Testis (tissue), 3 donors: Measurements from ENCODE around the gene MSMP. TPM values are rescaled to one million over a fixed set of nuclear protein-coding genes. Genes with fewer than 3 reads are reported as not detected.

Source experiments
- DNase-seq: peaks from one replicate; pipeline ENCODE4 v3.0.0-alpha.2; 2019
- H3K27ac ChIP-seq, 2 donors: fragments of 200-600 bp; sonication (generic); one replicate each; pipeline ENCODE4 v1.5.1; 2019
- H3K27me3 ChIP-seq: fragments of 200-600 bp; sonication (generic); one replicate; pipeline ENCODE4 v1.5.1; 2019
- H3K36me3 ChIP-seq: fragments of 200-600 bp; sonication (generic); one replicate; pipeline ENCODE4 v1.5.1; 2017; ENCODE audit warnings: low read depth; ENCODE audit errors: missing control alignments
- H3K4me1 ChIP-seq: fragments of 200-600 bp; sonication (generic); one replicate; pipeline ENCODE4 v1.5.1; 2019
- H3K4me3 ChIP-seq, 2 donors: fragments of 200-600 bp; sonication (generic); one replicate each; pipeline ENCODE4 v1.5.1; 2017 to 2019
- H3K9me3 ChIP-seq: fragments of 200-600 bp; sonication (generic); one replicate; pipeline ENCODE4 v1.5.1; 2017
- POLR2A ChIP-seq: fragments of 450-650 bp; IDR thresholded peaks from one replicate; pipeline ENCODE4 v1.6.1; 2017; ENCODE audit warnings: antibody characterized with exemption, mild to moderate bottlenecking, moderate library complexity
- WGBS, 2 donors: methylation state at CpG; one replicate each; pipeline ENCODE4 v1.1.5; 2018; 5-methylcytosine and 5-hydroxymethylcytosine counted together
- intact Hi-C: fragments of 100-400 bp; cut with DNase I; formaldehyde crosslinking; loops from one replicate; pipeline ENCODE4 v1.15.1; 2023; ENCODE audit warnings: low total_unique reads
- polyA plus RNA-seq: library from polyadenylated mRNA; stranded (reverse); fragments of 350-450 nt; fragmentation: Illumina TruSeq; extraction: RNeasy Lipid Tissue Mini Kit (QIAGEN cat#74804); gene quantifications from one replicate; pipeline ENCODE4 v1.2.3, GENCODE V29; 2014; ENCODE audit warnings: low read depth, low replicate concordance; ENCODE audit not compliant: insufficient read depth
- total RNA-seq, 2 donors: library from RNA; depleted of rRNA; stranded (reverse); fragments of >200 nt; gene quantifications; one replicate each; pipeline ENCODE4 v1.2.3, GENCODE V29; 2016
- TF ChIP-seq, protein P1 (sequence below), 3 experiments: fragments of 450-650 bp in 2 of 3; fragments of 200-600 bp in 1 of 3; sonication (generic) in 1 of 3; IDR thresholded peaks; one replicate each; pipeline ENCODE4 v1.5.1; 2016 to 2019; ENCODE audit warnings: antibody characterized with exemption in 3 of 3, mild to moderate bottlenecking in 2 of 3, moderate library complexity in 1 of 3

The MSMP gene
- total and polyA plus RNA-seq, 3 donors from 2014 or later: 1.7 to 1.9 TPM; not detected in 1

DNA sequence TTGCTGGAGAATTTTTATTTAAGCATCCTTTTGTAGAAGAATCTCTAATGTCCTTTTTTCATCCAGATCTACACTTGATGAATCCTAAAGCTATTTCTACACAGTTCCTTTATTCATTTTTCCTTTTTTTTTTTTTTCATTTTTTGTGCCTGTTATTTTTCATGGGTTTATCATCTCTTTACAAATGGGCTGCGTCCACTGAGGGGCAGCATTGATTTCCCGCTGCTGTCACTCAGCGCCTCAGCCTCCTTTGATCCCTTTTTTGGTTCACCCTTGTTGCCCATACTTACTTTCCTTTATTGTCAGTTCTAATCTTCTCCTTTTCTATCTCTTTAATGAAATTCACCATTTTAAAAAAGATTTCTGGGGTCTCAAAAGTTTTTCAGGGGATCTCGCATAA lies 5.7 kb upstream of the MSMP start:
- no peaks in the 10 kb centered on the region for H3K9me3 ChIP-seq
- H3K27ac ChIP-seq: no peak overlapping the region
- 91 to 97% methylated on average over 4 of the region's 4 CpGs for WGBS, 2 donors
- TF ChIP-seq, protein P1, sequence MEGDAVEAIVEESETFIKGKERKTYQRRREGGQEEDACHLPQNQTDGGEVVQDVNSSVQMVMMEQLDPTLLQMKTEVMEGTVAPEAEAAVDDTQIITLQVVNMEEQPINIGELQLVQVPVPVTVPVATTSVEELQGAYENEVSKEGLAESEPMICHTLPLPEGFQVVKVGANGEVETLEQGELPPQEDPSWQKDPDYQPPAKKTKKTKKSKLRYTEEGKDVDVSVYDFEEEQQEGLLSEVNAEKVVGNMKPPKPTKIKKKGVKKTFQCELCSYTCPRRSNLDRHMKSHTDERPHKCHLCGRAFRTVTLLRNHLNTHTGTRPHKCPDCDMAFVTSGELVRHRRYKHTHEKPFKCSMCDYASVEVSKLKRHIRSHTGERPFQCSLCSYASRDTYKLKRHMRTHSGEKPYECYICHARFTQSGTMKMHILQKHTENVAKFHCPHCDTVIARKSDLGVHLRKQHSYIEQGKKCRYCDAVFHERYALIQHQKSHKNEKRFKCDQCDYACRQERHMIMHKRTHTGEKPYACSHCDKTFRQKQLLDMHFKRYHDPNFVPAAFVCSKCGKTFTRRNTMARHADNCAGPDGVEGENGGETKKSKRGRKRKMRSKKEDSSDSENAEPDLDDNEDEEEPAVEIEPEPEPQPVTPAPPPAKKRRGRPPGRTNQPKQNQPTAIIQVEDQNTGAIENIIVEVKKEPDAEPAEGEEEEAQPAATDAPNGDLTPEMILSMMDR (IDR thresholded peaks at IDR 0.05): no peak
- no peak for TF ChIP-seq POLR2A
- intact Hi-C loops: no loop called here
- H3K4me3 ChIP-seq: no peak overlapping the region
- peaks cover 11% of the 10 kb centered on the region for H3K4me1 ChIP-seq
- H3K36me3 ChIP-seq: no peaks in the 10 kb centered on the region
- no peaks in the 10 kb centered on the region for H3K27me3 ChIP-seq
- DNase-seq: no peak

DNA sequence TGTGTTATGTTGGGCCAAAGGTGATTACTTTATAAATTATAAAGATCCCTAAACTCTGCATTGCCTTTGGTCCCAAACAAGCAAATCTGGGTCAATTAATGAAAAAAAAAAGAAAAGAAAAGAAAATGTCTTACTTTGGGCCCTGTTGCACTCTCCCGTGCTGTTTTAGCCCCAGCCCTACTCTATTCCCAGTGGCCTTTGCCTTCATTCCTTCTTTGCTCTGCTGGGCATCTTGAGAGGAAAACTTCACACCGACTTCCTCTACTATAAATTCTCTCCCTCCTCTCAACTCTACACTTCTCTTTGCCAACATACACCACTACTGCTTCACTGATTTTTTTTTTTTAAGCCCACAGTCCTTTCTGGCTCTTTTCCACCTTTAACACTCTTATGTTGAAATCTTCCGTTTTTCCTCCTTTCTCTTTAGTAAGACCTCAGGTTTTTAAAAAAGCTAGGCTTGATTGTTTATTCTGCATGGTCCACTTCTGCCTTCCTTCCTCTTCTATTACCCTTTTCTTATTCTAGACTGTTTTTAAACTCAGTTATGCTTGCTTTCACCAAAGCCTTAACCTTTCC lies 4.5 kb upstream of the MSMP start:
- H3K4me1 ChIP-seq: peaks cover 11% of the 10 kb centered on the region
- intact Hi-C loops: no loop called here
- no peaks in the 10 kb centered on the region for H3K36me3 ChIP-seq
- TF ChIP-seq, protein P1 (IDR thresholded peaks at IDR 0.05): no peak
- no peak for TF ChIP-seq POLR2A
- 48 to 59% methylated on average over 3 of the region's 3 CpGs for WGBS, 2 donors
- H3K27ac ChIP-seq: no peak overlapping the region
- DNase-seq: no peak
- H3K9me3 ChIP-seq: no peaks in the 10 kb centered on the region
- H3K27me3 ChIP-seq: no peaks in the 10 kb centered on the region
- H3K4me3 ChIP-seq: no peak overlapping the region

DNA sequence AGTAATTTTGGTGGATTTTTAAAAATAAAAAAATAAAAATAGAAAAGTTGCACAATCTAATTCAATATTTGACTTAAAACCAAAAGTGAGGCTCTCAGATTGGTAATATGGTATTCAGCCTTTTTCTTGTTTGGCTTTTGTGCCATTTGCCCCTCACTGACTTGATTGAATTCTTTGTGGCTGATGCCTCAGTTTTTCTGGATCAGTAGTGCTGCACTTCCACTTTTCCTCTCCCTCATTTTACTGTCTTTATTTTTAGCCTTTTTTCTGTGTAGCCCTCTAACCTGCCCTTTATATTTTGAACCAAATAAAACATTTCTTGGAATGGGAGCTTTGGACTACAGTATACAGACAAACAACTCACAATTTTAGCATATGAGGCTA lies 3.8 kb upstream of the MSMP start:
- no peak overlapping the region for H3K4me3 ChIP-seq
- H3K27ac ChIP-seq: no peak overlapping the region
- H3K36me3 ChIP-seq: no peaks in the 10 kb centered on the region
- TF ChIP-seq, protein P1 (IDR thresholded peaks at IDR 0.05): no peak
- no peak for TF ChIP-seq POLR2A
- peaks cover 11% of the 10 kb centered on the region for H3K4me1 ChIP-seq
- H3K9me3 ChIP-seq: no peaks in the 10 kb centered on the region
- no peaks in the 10 kb centered on the region for H3K27me3 ChIP-seq
- no peak for DNase-seq
- intact Hi-C loops: no loop called here

DNA sequence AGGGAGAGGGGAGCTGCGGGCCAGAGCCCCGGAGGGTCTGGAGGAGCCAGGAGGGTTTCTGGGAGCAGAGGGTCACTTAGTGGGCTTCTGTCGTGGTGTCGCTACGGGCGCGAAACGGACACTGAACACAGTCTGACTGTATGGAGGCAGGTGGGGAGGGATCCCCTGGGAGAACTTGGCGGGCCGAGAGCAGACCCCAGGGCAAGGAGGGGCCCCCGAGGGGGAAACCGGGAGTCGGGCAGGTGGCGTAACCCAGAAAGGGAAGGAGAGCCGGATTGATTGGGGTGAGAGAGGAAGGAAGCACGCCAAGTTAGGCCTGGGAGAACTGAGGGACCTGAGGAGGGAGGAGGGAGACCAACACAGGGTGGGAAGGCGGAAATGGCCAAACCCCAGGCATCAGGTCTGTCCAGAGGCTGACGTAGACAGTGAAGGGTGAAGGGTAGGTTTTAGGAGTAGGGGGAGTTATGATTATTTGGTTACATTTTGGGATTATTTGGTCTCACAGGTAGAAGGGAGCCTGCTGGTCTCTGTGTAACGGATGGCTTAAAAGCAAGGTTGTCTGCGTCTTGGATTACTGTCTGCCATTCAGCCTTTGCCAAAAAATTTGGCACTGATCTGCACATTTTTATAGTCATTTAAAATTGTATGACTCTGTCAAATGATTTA lies 3.3 kb upstream of the MSMP start:
- H3K4me1 ChIP-seq: peaks cover 11% of the 10 kb centered on the region
- H3K36me3 ChIP-seq: no peaks in the 10 kb centered on the region
- H3K27ac ChIP-seq: peak overlapping the region in 1 of 2 donors; percentile 47
- intact Hi-C loops: no loop called here
- no peak for DNase-seq
- no peaks in the 10 kb centered on the region for H3K9me3 ChIP-seq
- TF ChIP-seq POLR2A: no peak
- TF ChIP-seq, protein P1 (IDR thresholded peaks at IDR 0.05): no peak
- WGBS, 2 donors: 3 to 4% methylated on average over 12 to 20 of the region's 20 CpGs
- peak overlapping the region; percentile 40 to 60 for H3K4me3 ChIP-seq
- no peaks in the 10 kb centered on the region for H3K27me3 ChIP-seq
